SK-MEL-5 (cell line): ENCODE data around the gene RPL21. TPM values are rescaled to one million over a fixed set of nuclear protein-coding genes. Genes with fewer than 3 reads are reported as not detected.

Experiments
- DNase-seq: peaks from one replicate; pipeline ENCODE4 v3.0.0-alpha.2; 2016; ENCODE audit warnings: low read depth, low spot score
- in situ Hi-C: cut with HindIII; loops from 2 replicates; pipeline ENCODE4 v1.10.0; 2016; ENCODE audit warnings: low sequenced_read_pairs, high pct_unique_total_duplicates, low pct_unique_long_range_greater_than_20kb
- small RNA-seq, 2 experiments: library from RNA; depleted of rRNA; stranded (forward); fragments of <200 nt; gene quantifications; one replicate each; pipeline ENCODE3, GENCODE V24; 2014
- total RNA-seq: library from RNA; depleted of rRNA; stranded (reverse); fragments of >200 nt; shearing (Covaris generic); gene quantifications from 2 replicates; pipeline ENCODE4 v1.2.3, GENCODE V29; 2014; rRNA removed

The RPL21 gene
- total RNA-seq, 1 experiment from 2014 or later, result 1,344 TPM

DNA sequence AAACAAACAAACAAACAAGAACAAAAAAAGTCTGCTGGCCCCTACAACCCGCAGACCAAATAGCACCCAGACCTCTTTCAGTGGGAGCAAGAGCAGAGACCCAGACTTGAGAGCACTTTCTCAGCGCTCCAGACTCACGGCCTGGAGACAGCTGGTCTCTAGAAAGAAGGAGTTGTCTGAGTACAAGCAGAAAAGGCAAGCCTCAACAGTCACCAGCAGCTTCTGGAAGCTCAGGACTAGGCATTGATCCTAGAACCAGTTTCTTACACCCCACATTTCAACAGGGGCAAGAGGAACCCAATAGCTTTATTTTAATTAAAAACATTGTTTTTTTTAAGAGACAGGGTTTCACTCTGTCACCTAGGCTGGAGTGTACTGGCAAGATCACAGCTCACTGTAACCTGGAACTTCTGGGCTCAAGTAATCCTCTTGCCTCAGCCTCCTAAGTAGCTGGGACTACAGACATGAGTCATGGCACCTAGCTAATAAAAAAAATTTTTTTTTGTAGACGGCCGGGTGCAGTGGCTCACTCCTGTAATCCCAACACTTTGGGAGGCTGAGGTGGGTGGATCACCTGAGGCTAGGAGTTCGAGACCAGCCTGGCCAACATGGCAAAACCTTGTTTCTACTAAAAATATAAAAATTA, 49.7 kb downstream of the RPL21 start:
- DNase-seq, result no peak
- in situ Hi-C loops, result no loop called here

DNA sequence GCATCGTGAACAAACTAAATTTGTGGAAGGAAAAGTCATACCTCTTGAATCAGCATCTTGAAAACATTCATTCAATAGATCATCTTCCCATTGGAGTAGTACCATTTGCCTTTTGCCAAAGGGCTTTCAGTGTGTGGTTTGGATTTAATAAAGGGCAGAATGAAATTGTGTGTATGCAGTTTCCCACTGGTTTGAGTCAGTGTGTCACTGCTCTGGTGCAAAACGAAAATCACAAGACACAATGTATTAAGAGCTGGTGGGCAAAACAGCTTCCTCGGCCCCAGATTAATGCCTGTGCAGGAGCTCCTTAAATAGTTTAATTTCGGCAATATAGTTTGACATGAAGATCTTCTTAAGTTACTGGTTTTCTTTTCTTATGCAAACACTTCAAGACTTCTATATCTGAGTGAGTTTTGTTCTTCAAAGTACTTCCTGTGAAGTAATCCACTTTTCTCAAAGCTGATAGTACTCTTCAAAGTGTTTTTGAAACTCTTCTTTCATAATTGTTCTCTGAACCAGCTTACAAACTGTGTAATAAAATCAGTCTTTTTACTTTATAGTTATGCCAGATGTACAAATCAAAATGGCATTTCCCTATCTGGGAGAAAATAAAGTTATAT, 51.4 kb downstream of the RPL21 start:
- in situ Hi-C loops, result no loop called here

DNA sequence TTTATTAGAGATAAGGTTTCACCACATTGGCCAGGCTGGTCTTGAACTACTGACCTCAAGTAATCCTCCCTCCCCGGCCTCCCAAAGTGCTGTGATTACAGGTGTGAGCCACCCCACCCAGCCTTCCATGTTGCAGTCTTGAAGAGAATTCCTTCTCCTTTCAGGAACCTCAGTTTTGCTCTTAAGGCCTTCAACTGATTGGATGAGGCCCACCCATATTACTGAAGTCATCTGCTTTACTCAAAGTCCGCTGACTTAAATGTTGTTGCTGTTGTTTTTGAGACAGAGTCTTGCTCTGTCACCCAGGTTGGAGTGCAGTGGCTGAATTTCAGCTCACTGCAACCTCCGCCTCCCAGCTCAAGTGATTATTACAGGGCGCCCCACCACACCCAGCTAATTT, 52.7 kb downstream of the RPL21 start:
- in situ Hi-C loops, result no loop called here

More for the DNA sequence above, 51.4 kb downstream of the RPL21 start:
- peak; percentile 15 for DNase-seq

DNA sequence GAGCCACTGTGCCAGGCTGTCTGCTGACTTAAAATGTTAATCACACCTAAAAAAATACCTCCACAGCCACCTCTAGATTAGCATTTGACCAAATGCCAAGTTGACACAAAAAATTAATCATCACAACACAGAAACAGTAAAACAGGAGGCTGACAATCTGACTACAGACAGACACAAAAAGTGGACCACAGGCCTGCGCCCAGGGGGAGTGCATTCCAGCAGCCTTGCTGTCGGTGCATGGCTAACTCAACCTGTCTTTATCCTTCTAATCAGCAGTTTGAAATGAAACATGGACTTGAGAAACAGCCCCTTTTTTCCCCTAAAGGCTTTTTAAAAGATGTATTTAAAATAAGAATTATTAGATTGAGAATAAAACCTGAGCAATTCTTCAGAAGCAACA, 53.3 kb downstream of the RPL21 start:
- in situ Hi-C loops, result no loop called here
- no peak for DNase-seq

More for the DNA sequence above, 52.7 kb downstream of the RPL21 start:
- no peak for DNase-seq

Small RNA genes lying within 50 kb of the gene (small RNA-seq; reads per million reads assigned to genes)
- gene SNORA27, result 0 reads per million in 2 experiments
- gene SNORD102, result 0 reads per million in 2 experiments

Other genes starting within 250 kb of the RPL21 start
- 20.7 and 25.8 TPM in 2 replicates for gene USP12, start 79.7 kb upstream of the RPL21 start, total RNA-seq
- 0.27 and 1.7 TPM in 2 replicates for gene RASL11A, start 19.3 kb downstream of the RPL21 start, total RNA-seq
- gene GTF3A, start 173.1 kb downstream of the RPL21 start, total RNA-seq, result 284 and 304 TPM in 2 replicates
- gene MTIF3, start 199.0 kb downstream of the RPL21 start, total RNA-seq, result 66.0 and 70.2 TPM in 2 replicates